Measurements from ENCODE around the gene FBXO38. TPM values are rescaled to one million over a fixed set of nuclear protein-coding genes. Genes with fewer than 3 reads are reported as not detected.
A peak's percentile ranks its signal among the peaks of the same experiment; 100 is the strongest.

The FBXO38 gene
- total and polyA plus RNA-seq, 2 of the 4 experiments (the other 2 are of a cell fraction): 14.9 to 70.1 TPM

DNA sequence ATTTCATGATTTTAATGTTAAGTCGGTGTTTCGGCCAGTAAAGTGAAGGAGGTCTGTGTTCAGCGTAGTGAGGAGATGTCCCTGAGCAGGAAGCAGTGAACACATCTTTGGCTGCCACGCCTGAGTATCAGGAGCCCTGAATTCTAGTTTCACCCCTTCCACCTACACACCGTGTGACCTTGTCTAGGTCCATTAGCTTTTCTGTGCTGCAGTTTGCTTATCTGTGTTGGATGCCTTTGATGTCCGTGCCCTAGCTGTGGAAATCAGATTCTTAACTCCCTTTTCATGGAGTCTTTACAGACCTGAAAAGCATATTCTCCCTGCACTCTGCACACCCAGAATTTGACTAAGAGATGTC lies 601 bp downstream of the FBXO38 start:
- Histone ChIP-seq H3K4me2 (ENCODE audit: low read depth, low read length) (peak overlapping the region; percentile 100), H3K36me3 (ENCODE audit: control insufficient read depth, insufficient read depth, low read length) (no peaks in the 10 kb centered on the region), H3K27ac (ENCODE audit: insufficient read depth, low read length) (peak overlapping the region; percentile 81), H3K9ac (ENCODE audit: low read depth, low read length) (peak overlapping the region; percentile 83), H3K27me3 (ENCODE audit: control insufficient read depth, insufficient read depth, low read length) (no peaks in the 10 kb centered on the region), H3K56ac (ENCODE audit: extremely low read depth, insufficient read depth, low read length) (peak overlapping the region; percentile 93), H3K79me1 (ENCODE audit: low read depth in 1 of 2, low read length in 2 of 2) (peaks cover 28 to 37% of the 10 kb centered on the region in 2 experiments), H3K23ac (ENCODE audit: low read depth, low read length) (peak overlapping the region; percentile 98), H4K8ac (ENCODE audit: low read depth in 2 of 2, low read length in 2 of 2) (peak overlapping the region; percentile 78 to 83), H4K20me1 (ENCODE audit: insufficient read depth, low read length) (peaks cover 14% of the 10 kb centered on the region; the same call in 1 of the 2 replicates), H2AK5ac (ENCODE audit: low read depth, low read length) (peak overlapping the region; percentile 92), H3K4me1 (ENCODE audit: control insufficient read depth, insufficient read depth, low read length) (peaks cover 7% of the 10 kb centered on the region), H4K91ac (ENCODE audit: insufficient read depth, low read depth, low read length) (peak overlapping the region; percentile 91), H3K18ac (ENCODE audit: low read depth, low read length) (peak overlapping the region; percentile 36), H2AFZ (replicated peaks; ENCODE audit: low read length, poor library complexity) (peak overlapping the region; percentile 89), H3K9me1 (ENCODE audit: insufficient read depth, low read length) (peaks cover 13% of the 10 kb centered on the region; the same call in 1 of the 2 replicates), H2BK120ac (ENCODE audit: low read depth, low read length) (peak overlapping the region; percentile 44), H2BK15ac (ENCODE audit: low read depth, low read length) (0 out of 3 replicates have a peak overlapping the region, but pooled peaks have one; percentile 40), H3K9me3 (ENCODE audit: control insufficient read depth, insufficient read depth, low read length) (no peaks in the 10 kb centered on the region), H2BK20ac (ENCODE audit: low read depth, low read length) (peak overlapping the region; percentile 66), H3K14ac (replicated peaks; ENCODE audit: low read depth, low read length) (peak overlapping the region; percentile 95), H4K5ac (ENCODE audit: low read depth, low read length) (peak overlapping the region; percentile 46), H2AK9ac (replicated peaks; ENCODE audit: low read depth, low read length, poor library complexity) (peak overlapping the region; percentile 91), H2BK5ac (ENCODE audit: low read depth, low read length, poor library complexity, severe bottlenecking) (peak overlapping the region; percentile 58), H3K4me3 (ENCODE audit: insufficient read depth, low read depth, low read length) (peak overlapping the region; percentile 70), H3K4ac (ENCODE audit: low read depth, low read length) (peak overlapping the region; percentile 91)
- DNase-seq (no peak), ATAC-seq (ENCODE audit: low read depth) (peak; percentile 1; the same call in 1 of the 2 replicates)
- BruUV-seq (replicated peaks): TSS peak; percentile 62
- ChIA-PET CTCF (no interaction called here), POLR2A (ENCODE audit: unreplicated experiment) (no interaction called here)
- in situ Hi-C loops (cut with MboI; ENCODE audit: low sequenced_read_pairs) (no loop called here), dilution Hi-C loops (cut with HindIII; ENCODE audit: low sequenced_read_pairs, unreplicated experiment) (no loop called here), intact Hi-C loops (cut with micrococcal nuclease) (loop anchor here (5.0 kb wide), 1 partner anchor 348 kb away; no protein-coding TSS in a partner anchor)
- TF ChIP-seq NFE2L2 (IDR thresholded peaks at IDR 0.05; ENCODE audit: low read depth, low read length) (no peak), CEBPB (IDR thresholded peaks at IDR 0.05; ENCODE audit: low read depth, low read length) (no peak), RCOR1 (IDR thresholded peaks at IDR 0.05; ENCODE audit: insufficient replicate concordance, low read length) (no peak), RAD21 (IDR thresholded peaks at IDR 0.05; ENCODE audit: low read length) (no peak), FOS (IDR thresholded peaks at IDR 0.05; ENCODE audit: low read depth, low read length) (no peak), SMC3 (IDR thresholded peaks at IDR 0.05; ENCODE audit: low read depth, low read length) (no peak), CHD1 (IDR thresholded peaks at IDR 0.05; ENCODE audit: low read depth, low read length) (no peak), RFX5 (IDR thresholded peaks at IDR 0.05; ENCODE audit: low read depth, low read length) (no peak), BHLHE40 (IDR thresholded peaks at IDR 0.05; ENCODE audit: low read depth, low read length) (no peak), MAFK (IDR thresholded peaks at IDR 0.05; ENCODE audit: low read depth, low read length) (no peak), POLR2A (IDR thresholded peaks at IDR 0.05; ENCODE audit: low read depth, low read length) (no peak)
- TF ChIP-seq, protein P1, sequence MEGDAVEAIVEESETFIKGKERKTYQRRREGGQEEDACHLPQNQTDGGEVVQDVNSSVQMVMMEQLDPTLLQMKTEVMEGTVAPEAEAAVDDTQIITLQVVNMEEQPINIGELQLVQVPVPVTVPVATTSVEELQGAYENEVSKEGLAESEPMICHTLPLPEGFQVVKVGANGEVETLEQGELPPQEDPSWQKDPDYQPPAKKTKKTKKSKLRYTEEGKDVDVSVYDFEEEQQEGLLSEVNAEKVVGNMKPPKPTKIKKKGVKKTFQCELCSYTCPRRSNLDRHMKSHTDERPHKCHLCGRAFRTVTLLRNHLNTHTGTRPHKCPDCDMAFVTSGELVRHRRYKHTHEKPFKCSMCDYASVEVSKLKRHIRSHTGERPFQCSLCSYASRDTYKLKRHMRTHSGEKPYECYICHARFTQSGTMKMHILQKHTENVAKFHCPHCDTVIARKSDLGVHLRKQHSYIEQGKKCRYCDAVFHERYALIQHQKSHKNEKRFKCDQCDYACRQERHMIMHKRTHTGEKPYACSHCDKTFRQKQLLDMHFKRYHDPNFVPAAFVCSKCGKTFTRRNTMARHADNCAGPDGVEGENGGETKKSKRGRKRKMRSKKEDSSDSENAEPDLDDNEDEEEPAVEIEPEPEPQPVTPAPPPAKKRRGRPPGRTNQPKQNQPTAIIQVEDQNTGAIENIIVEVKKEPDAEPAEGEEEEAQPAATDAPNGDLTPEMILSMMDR (conservative IDR thresholded peaks at IDR 0.05; ENCODE audit: low read depth, low read length): no peak
- TF ChIP-seq, protein P2, sequence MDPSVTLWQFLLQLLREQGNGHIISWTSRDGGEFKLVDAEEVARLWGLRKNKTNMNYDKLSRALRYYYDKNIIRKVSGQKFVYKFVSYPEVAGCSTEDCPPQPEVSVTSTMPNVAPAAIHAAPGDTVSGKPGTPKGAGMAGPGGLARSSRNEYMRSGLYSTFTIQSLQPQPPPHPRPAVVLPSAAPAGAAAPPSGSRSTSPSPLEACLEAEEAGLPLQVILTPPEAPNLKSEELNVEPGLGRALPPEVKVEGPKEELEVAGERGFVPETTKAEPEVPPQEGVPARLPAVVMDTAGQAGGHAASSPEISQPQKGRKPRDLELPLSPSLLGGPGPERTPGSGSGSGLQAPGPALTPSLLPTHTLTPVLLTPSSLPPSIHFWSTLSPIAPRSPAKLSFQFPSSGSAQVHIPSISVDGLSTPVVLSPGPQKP (IDR thresholded peaks at IDR 0.05; ENCODE audit: borderline replicate concordance, low read depth, low read length): no peak
- WGBS, 2 experiments (ENCODE audit: extremely low coverage in 2 of 2, insufficient read length in 1 of 2): no CpG with 5 or more reads among the region's 6 CpGs

All from IMR-90 (cell line).